Activated T-cell treated with anti-CD3 and anti-CD28 coated beads, Interleukin-2, amount 50 U/mL, for 72 hours (primary cell): Measurements from ENCODE around the gene NIT1. TPM values are rescaled to one million over a fixed set of nuclear protein-coding genes. Genes with fewer than 3 reads are reported as not detected.
"Not testable (repeated sequence)": the region's sequence is repeated elsewhere in the genome, so short reads cannot be mapped to it uniquely, and the experiment has no call there.

Experiments
- ATAC-seq, 2 donors: fragments of 150-1000 bp; cut with Tn5 transposase; replicated peaks in 1 of 2; 2 replicates each; pipeline ENCODE4 v1.10.0; 2021; ENCODE audit warnings: moderate library complexity in 2 of 2, mild to moderate bottlenecking in 1 of 2
- DNase-seq, 2 donors: peaks; one replicate each; pipeline ENCODE4 v3.0.0; 2021 to 2022; ENCODE audit warnings: mixed read lengths in 1 of 2
- H3K27ac Mint-ChIP-seq: one replicate; pipeline ENCODE4 v1.8.0; 2022; ENCODE audit warnings: mild to moderate bottlenecking, moderate library complexity, mixed read lengths
- H3K27me3 Mint-ChIP-seq: one replicate; pipeline ENCODE4 v1.8.0; 2022; ENCODE audit warnings: low read depth, mixed read lengths
- H3K36me3 Mint-ChIP-seq, 2 donors: one replicate each; pipeline ENCODE4 v1.8.0; 2022; ENCODE audit warnings: mixed read lengths in 2 of 2, mild to moderate bottlenecking in 1 of 2; ENCODE audit not compliant: insufficient read depth in 2 of 2
- H3K4me1 Mint-ChIP-seq: one replicate; pipeline ENCODE4 v1.8.0; 2022; ENCODE audit warnings: low read depth, mixed read lengths
- H3K4me3 Mint-ChIP-seq, 2 donors: one replicate each; pipeline ENCODE4 v1.8.0; 2022; ENCODE audit warnings: mild to moderate bottlenecking in 2 of 2, mixed read lengths in 2 of 2, moderate library complexity in 2 of 2
- H3K9me3 Mint-ChIP-seq, 2 donors: one replicate each; pipeline ENCODE4 v1.8.0; 2022; ENCODE audit warnings: mixed read lengths in 2 of 2
- total RNA-seq, 2 donors: library from RNA; stranded (reverse); gene quantifications; one replicate each; pipeline ENCODE4 v1.2.3, GENCODE V29; 2022

Gene NIT1
- total RNA-seq, 2 donors from 2014 or later, result 82.0 to 87.2 TPM

- H3K27me3 Mint-ChIP-seq, result no peaks in the 10 kb centered on the region
- DNase-seq (no peak), ATAC-seq (no peak)
- peaks cover 16 to 21% of the 10 kb centered on the region in 2 donors for H3K36me3 Mint-ChIP-seq
- H3K4me1 Mint-ChIP-seq, result peaks cover 66% of the 10 kb centered on the region
- no peaks in the 10 kb centered on the region for H3K9me3 Mint-ChIP-seq
- H3K4me3 Mint-ChIP-seq, result no peak overlapping the region
- peak overlapping the region; percentile 56 for H3K27ac Mint-ChIP-seq
These were observed 6.4 kb upstream of the NIT1 start for GRCh38 chr1:161111527-161111926.

GRCh38 chr1:161113915-161114314, 4.0 kb upstream of the NIT1 start:
- Mint-ChIP-seq H3K27ac (peak overlapping the region; percentile 97), H3K36me3 (peaks cover 19 to 24% of the 10 kb centered on the region in 2 donors), H3K4me1 (peaks cover 74% of the 10 kb centered on the region), H3K9me3 (no peaks in the 10 kb centered on the region), H3K27me3 (no peaks in the 10 kb centered on the region), H3K4me3 (peak overlapping the region; percentile 8 to 97)
- DNase-seq, result no peak
- ATAC-seq, result no peak

- no peaks in the 10 kb centered on the region for H3K27me3 Mint-ChIP-seq
- peaks cover 18 to 23% of the 10 kb centered on the region in 2 donors for H3K36me3 Mint-ChIP-seq
- H3K27ac Mint-ChIP-seq, result peak overlapping the region; percentile 97
- H3K4me1 Mint-ChIP-seq, result peaks cover 74% of the 10 kb centered on the region
- H3K9me3 Mint-ChIP-seq, result no peaks in the 10 kb centered on the region
- ATAC-seq (no peak), DNase-seq (no peak)
- peak overlapping the region; percentile 96 to 97 for H3K4me3 Mint-ChIP-seq
These were observed 3.3 kb upstream of the NIT1 start for GRCh38 chr1:161114556-161114955.

GRCh38 chr1:161115132-161115711, 2.7 kb upstream of the NIT1 start:
- Mint-ChIP-seq H3K4me3 (peak overlapping the region; percentile 96 to 97), H3K27ac (peak overlapping the region; percentile 97), H3K36me3 (peaks cover 20 to 26% of the 10 kb centered on the region in 2 donors), H3K9me3 (no peaks in the 10 kb centered on the region), H3K4me1 (peaks cover 79% of the 10 kb centered on the region), H3K27me3 (no peaks in the 10 kb centered on the region)
- ATAC-seq, result peak; percentile 81
- DNase-seq, result peak; percentile 76 to 81

GRCh38 chr1:161115961-161116360, 1.9 kb upstream of the NIT1 start:
- H3K27ac Mint-ChIP-seq, result peak overlapping the region; percentile 97
- H3K4me3 Mint-ChIP-seq, result peak overlapping the region; percentile 96 to 97
- DNase-seq, H3K9me3 Mint-ChIP-seq, H3K27me3 Mint-ChIP-seq, ATAC-seq: not testable (repeated sequence)
- H3K4me1 Mint-ChIP-seq, result peaks cover 82% of the 10 kb centered on the region
- peaks cover 20 to 27% of the 10 kb centered on the region in 2 donors for H3K36me3 Mint-ChIP-seq

GRCh38 chr1:161119092-161119903, 1.4 kb downstream of the NIT1 start:
- ATAC-seq, result peak; percentile 47 to 53
- H3K36me3 Mint-ChIP-seq, result peaks cover 19 to 40% of the 10 kb centered on the region in 2 donors
- peak overlapping the region; percentile 96 to 97 for H3K4me3 Mint-ChIP-seq
- H3K4me1 Mint-ChIP-seq, result peaks cover 56% of the 10 kb centered on the region
- DNase-seq, result peak; percentile 68 to 77
- no peaks in the 10 kb centered on the region for H3K27me3 Mint-ChIP-seq
- no peaks in the 10 kb centered on the region for H3K9me3 Mint-ChIP-seq
- peak overlapping the region; percentile 96 for H3K27ac Mint-ChIP-seq

- Mint-ChIP-seq H3K27ac (peak overlapping the region; percentile 44), H3K27me3 (no peaks in the 10 kb centered on the region), H3K4me3 (no peak overlapping the region), H3K9me3 (no peaks in the 10 kb centered on the region), H3K36me3 (peaks cover 18 to 39% of the 10 kb centered on the region in 2 donors), H3K4me1 (peaks cover 44% of the 10 kb centered on the region)
- ATAC-seq (no peak), DNase-seq (no peak)
These were observed 3.2 kb downstream of the NIT1 start for GRCh38 chr1:161121042-161121650.

GRCh38 chr1:161121834-161122233, 3.9 kb downstream of the NIT1 start:
- Mint-ChIP-seq H3K4me1 (peaks cover 43% of the 10 kb centered on the region), H3K4me3 (no peak overlapping the region), H3K27ac (peak overlapping the region; percentile 44), H3K9me3 (no peaks in the 10 kb centered on the region), H3K36me3 (peaks cover 21 to 43% of the 10 kb centered on the region in 2 donors), H3K27me3 (no peaks in the 10 kb centered on the region)
- DNase-seq (no peak), ATAC-seq (no peak)

GRCh38 chr1:161122967-161123366, 5.1 kb downstream of the NIT1 start:
- peaks cover 50% of the 10 kb centered on the region for H3K4me1 Mint-ChIP-seq
- DNase-seq, result no peak
- H3K9me3 Mint-ChIP-seq, result no peaks in the 10 kb centered on the region
- no peaks in the 10 kb centered on the region for H3K27me3 Mint-ChIP-seq
- peak overlapping the region; percentile 47 for H3K27ac Mint-ChIP-seq
- no peak for ATAC-seq
- H3K36me3 Mint-ChIP-seq, result peaks cover 20 to 47% of the 10 kb centered on the region in 2 donors
- H3K4me3 Mint-ChIP-seq, result no peak overlapping the region

- Mint-ChIP-seq H3K27me3 (no peaks in the 10 kb centered on the region), H3K36me3 (peaks cover 16 to 44% of the 10 kb centered on the region in 2 donors), H3K4me3 (no peak overlapping the region), H3K27ac (peak overlapping the region; percentile 64), H3K9me3 (no peaks in the 10 kb centered on the region), H3K4me1 (peaks cover 60% of the 10 kb centered on the region)
- ATAC-seq (no peak), DNase-seq (no peak)
These were observed 9.7 kb downstream of the NIT1 start for GRCh38 chr1:161127649-161128048.

- no peak overlapping the region for H3K27ac Mint-ChIP-seq
- no peak for ATAC-seq
- no peak overlapping the region for H3K4me3 Mint-ChIP-seq
- H3K9me3 Mint-ChIP-seq, result no peaks in the 10 kb centered on the region
- H3K4me1 Mint-ChIP-seq, result peaks cover 60% of the 10 kb centered on the region
- peaks cover 13 to 36% of the 10 kb centered on the region in 2 donors for H3K36me3 Mint-ChIP-seq
- no peak for DNase-seq
- no peaks in the 10 kb centered on the region for H3K27me3 Mint-ChIP-seq
These were observed 10.9 kb downstream of the NIT1 start for GRCh38 chr1:161128591-161129420.

GRCh38 chr1:161130266-161130665, 12.4 kb downstream of the NIT1 start:
- ATAC-seq (no peak), DNase-seq (no peak)
- no peaks in the 10 kb centered on the region for H3K27me3 Mint-ChIP-seq
- peak overlapping the region; percentile 99 for H3K27ac Mint-ChIP-seq
- no peak overlapping the region for H3K4me3 Mint-ChIP-seq
- peaks cover 13 to 31% of the 10 kb centered on the region in 2 donors for H3K36me3 Mint-ChIP-seq
- no peaks in the 10 kb centered on the region for H3K9me3 Mint-ChIP-seq
- peaks cover 60% of the 10 kb centered on the region for H3K4me1 Mint-ChIP-seq
